Gastrocnemius medialis (tissue), 4 donors: Measurements from ENCODE around the gene STK38.

Experiments
- CTCF ChIP-seq, 5 experiments: fragments of 450-650 bp in 3 of 5; fragments of 200-600 bp in 2 of 5; sonication (generic) in 2 of 5; IDR thresholded peaks in 4 of 5; conservative IDR thresholded peaks in 1 of 5; 1 replicate in 4 of 5; 2 replicates in 1 of 5; pipeline ENCODE4 v1.5.1; 2016 to 2019; ENCODE audit warnings: antibody characterized with exemption in 5 of 5, mild to moderate bottlenecking in 3 of 5, moderate library complexity in 3 of 5
- POLR2A ChIP-seq, 2 donors: fragments of 450-650 bp; IDR thresholded peaks; one replicate each; pipeline ENCODE4 v1.6.1; 2017; ENCODE audit warnings: antibody characterized with exemption in 2 of 2, mild to moderate bottlenecking in 2 of 2, moderate library complexity in 2 of 2

DNA sequence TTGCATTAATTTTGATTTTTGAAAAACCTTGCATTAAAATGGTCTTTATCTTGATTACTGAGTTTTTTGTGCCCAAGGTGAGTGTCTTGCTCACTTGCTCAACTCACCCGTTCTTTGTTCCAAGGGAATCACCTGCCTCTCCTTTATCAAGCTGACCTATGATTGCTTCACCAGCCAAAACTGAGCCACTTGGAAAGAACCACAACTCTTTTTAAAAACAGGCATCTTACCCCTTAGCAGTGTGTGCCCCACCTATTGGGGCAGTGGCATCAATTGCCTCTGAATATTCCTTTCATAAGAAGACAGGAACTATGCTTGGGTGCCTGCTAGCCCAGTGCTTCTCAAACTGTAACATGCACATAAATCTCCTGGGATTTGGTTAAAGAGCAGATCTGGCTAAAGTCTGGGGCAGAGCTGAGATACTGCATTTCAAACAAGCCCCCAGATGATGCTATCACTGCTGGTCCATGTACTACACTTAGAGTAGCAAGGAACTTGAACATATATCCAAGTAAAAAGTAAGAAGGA is 3.3 kb upstream of the STK38 start:
- TF ChIP-seq CTCF (IDR thresholded peaks at IDR 0.05 in 4 of 5, conservative IDR thresholded peaks at IDR 0.05 in 1 of 5) (no peak), POLR2A (IDR thresholded peaks at IDR 0.05) (no peak)
